ENCODE results near the gene CD209. TPM values are rescaled to one million over a fixed set of nuclear protein-coding genes. Genes with fewer than 3 reads are reported as not detected.

The CD209 gene
- total RNA-seq, 1 donor from 2014 or later: not detected

DNA sequence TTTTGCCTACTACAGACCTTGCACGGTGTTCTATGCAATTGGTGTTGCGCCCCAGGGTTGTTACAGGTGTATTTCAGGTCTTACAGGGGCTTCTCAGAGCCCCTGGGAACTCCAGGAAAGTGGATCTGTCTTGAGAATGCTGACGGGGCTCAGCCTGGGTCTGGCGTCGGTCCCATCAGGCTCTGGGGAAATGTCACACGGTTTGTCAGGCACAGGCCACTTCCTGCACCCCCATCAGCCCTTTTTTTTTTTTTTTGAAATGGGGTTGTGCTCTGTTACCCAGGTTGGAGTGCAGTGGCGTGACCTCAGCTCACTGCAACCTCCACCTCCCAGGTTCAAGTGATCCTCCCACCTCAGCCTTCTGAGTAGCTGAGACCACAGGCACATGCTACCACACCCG is 28.7 kb downstream of the CD209 start:
- H3K27me3 Mint-ChIP-seq (ENCODE audit: low read depth): peaks cover 12% of the 10 kb centered on the region
- H3K27ac Mint-ChIP-seq (ENCODE audit: unreplicated experiment): no peak overlapping the region

DNA sequence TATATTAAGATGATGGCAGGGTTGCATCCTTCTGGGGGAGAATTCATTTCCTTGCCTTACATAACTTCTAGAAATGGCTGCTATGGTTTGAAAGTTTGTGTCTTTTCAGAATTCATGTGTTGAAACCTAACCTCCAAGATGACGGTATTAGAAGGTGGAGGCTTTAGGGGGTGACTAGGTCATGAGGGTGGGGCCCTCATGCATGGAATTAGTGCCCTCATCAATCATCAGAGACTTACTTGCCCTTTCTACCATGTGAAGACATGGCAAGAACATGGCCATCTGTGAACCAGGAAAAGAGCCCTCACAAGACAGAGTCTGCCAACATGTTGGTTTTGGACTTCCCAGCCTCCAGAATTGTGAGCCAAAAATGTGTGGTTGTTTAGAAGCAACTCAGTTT is 30.6 kb downstream of the CD209 start:
- Mint-ChIP-seq H3K9me3 (ENCODE audit: low read depth) (peaks cover 7% of the 10 kb centered on the region), H3K4me3 (ENCODE audit: unreplicated experiment) (no peak overlapping the region), H3K27me3 (ENCODE audit: low read depth) (peaks cover 2% of the 10 kb centered on the region), H3K27ac (ENCODE audit: unreplicated experiment) (no peak overlapping the region), H3K4me1 (ENCODE audit: low read depth) (no peaks in the 10 kb centered on the region), H3K36me3 (ENCODE audit: low read depth) (no peaks in the 10 kb centered on the region)
- no peak for DNase-seq (ENCODE audit: low spot score)
- no peak for TF ChIP-seq CTCF (IDR thresholded peaks at IDR 0.05)

More for the DNA sequence above, 28.7 kb downstream of the CD209 start:
- H3K36me3 Mint-ChIP-seq (ENCODE audit: low read depth): no peaks in the 10 kb centered on the region
- H3K9me3 Mint-ChIP-seq (ENCODE audit: low read depth): peaks cover 7% of the 10 kb centered on the region
- no peak overlapping the region for H3K4me3 Mint-ChIP-seq (ENCODE audit: unreplicated experiment)
- no peak for DNase-seq (ENCODE audit: low spot score)
- H3K4me1 Mint-ChIP-seq (ENCODE audit: low read depth): no peaks in the 10 kb centered on the region
- TF ChIP-seq CTCF (IDR thresholded peaks at IDR 0.05): no peak

DNA sequence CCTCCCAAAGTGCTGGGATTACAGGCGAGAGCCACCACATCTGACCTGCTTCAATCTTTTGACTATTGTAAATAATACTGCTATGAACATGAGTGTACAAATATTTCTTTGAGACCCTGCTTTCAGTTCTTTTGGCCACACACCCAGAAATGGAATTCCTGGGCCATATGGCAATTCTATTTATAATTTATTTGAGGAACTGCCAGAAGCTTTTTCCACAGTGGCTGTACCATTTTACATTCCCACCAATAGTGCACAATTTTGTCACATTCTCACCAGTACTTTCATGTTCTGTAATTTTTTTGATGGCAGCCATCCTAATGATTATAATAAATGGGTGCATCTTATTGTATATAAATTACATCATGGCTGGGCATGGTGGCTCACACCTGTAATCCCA is 31.7 kb downstream of the CD209 start:
- peaks cover 2% of the 10 kb centered on the region for H3K27me3 Mint-ChIP-seq (ENCODE audit: low read depth)
- H3K9me3 Mint-ChIP-seq (ENCODE audit: low read depth): peaks cover 7% of the 10 kb centered on the region
- DNase-seq (ENCODE audit: low spot score): no peak
- no peak for TF ChIP-seq CTCF (IDR thresholded peaks at IDR 0.05)
- H3K27ac Mint-ChIP-seq (ENCODE audit: unreplicated experiment): no peak overlapping the region
- H3K4me1 Mint-ChIP-seq (ENCODE audit: low read depth): no peaks in the 10 kb centered on the region
- H3K36me3 Mint-ChIP-seq (ENCODE audit: low read depth): no peaks in the 10 kb centered on the region
- H3K4me3 Mint-ChIP-seq (ENCODE audit: unreplicated experiment): no peak overlapping the region

- H3K27me3 Mint-ChIP-seq (ENCODE audit: low read depth): peaks cover 11% of the 10 kb centered on the region
- no peak for DNase-seq (ENCODE audit: low spot score)
- H3K9me3 Mint-ChIP-seq (ENCODE audit: low read depth): no peaks in the 10 kb centered on the region
- no peaks in the 10 kb centered on the region for H3K4me1 Mint-ChIP-seq (ENCODE audit: low read depth)
- H3K36me3 Mint-ChIP-seq (ENCODE audit: low read depth): no peaks in the 10 kb centered on the region
- no peak overlapping the region for H3K27ac Mint-ChIP-seq (ENCODE audit: unreplicated experiment)
- no peak overlapping the region for H3K4me3 Mint-ChIP-seq (ENCODE audit: unreplicated experiment)
- no peak for TF ChIP-seq CTCF (IDR thresholded peaks at IDR 0.05)
Observed at GRCh38 chr19:7710616-7711015, 36.7 kb downstream of the CD209 start.

DNA sequence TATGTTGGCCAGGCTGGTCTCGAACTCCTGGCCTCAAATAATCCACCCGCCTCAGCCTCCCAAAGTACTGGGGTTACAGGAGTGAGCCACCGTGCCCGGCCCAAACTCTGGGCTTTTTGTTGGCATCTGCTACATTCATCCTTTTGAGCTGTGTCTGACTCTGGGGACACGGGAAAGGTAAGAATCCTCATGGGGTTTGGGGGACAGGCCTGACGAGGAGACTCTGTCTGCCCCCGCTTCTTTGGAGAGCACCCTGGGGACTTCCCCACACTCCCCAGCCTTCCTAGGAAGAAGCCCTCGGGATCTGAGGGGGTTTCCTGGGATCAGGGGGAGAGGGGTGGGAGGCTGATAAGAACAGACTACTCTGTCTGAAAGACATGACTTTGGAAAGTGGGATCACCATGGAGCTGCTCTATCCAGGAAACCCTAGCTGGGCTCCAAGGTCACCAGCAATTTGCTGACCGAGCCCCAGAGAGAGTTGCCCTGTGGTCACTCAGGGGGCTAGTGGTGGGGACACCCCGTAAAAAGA is 37.3 kb downstream of the CD209 start:
- no peak for DNase-seq (ENCODE audit: low spot score)
- Mint-ChIP-seq H3K27ac (ENCODE audit: unreplicated experiment) (no peak overlapping the region), H3K27me3 (ENCODE audit: low read depth) (peaks cover 11% of the 10 kb centered on the region), H3K36me3 (ENCODE audit: low read depth) (no peaks in the 10 kb centered on the region), H3K4me1 (ENCODE audit: low read depth) (no peaks in the 10 kb centered on the region), H3K4me3 (ENCODE audit: unreplicated experiment) (no peak overlapping the region), H3K9me3 (ENCODE audit: low read depth) (no peaks in the 10 kb centered on the region)
- no peak for TF ChIP-seq CTCF (IDR thresholded peaks at IDR 0.05)

Data from chondrocyte (in vitro differentiated cells).